ENCODE data around the gene HSD17B4. TPM values are rescaled to one million over a fixed set of nuclear protein-coding genes. Genes with fewer than 3 reads are reported as not detected.
A peak's percentile ranks its signal among the peaks of the same experiment; 100 is the strongest.

Gene HSD17B4
- total RNA-seq, 2 donors from 2014 or later = 49.7 to 85.1 TPM

DNA sequence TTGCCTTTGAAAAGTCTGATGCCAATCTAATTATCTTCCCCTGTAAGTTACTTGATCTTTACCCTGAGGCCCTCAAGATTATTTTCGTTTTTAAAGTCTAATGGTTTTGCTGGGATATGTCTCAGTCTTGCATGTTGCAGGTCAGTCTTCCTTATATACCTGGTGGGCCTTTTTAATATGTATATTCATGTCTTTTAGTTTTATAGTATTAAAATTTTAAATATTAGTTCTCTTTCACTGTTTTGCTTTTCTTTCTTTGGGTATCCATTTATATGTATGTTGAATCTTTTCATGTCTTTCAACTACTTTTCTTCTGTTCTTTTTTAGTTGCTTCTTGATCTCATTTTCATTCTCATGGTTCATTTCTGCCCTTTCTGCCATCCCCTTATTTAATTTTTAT, 68.9 kb downstream of the HSD17B4 start:
- ATAC-seq = no peak
- no peak for DNase-seq (ENCODE audit: low spot score in 2 of 2)
- H3K9me3 Mint-ChIP-seq = no peaks in the 10 kb centered on the region
- no peak overlapping the region for H3K27ac Mint-ChIP-seq
- H3K36me3 Mint-ChIP-seq = peaks cover 6 to 12% of the 10 kb centered on the region in 2 donors

- no peak for ATAC-seq
- no peak overlapping the region for H3K27ac Mint-ChIP-seq
- H3K36me3 Mint-ChIP-seq = peaks cover 0 to 6% of the 10 kb centered on the region in 2 donors
- no peaks in the 10 kb centered on the region for H3K9me3 Mint-ChIP-seq
- no peak for DNase-seq (ENCODE audit: low spot score in 2 of 2)
Observed at GRCh38 chr5:119522841-119523240, 70.5 kb downstream of the HSD17B4 start.

DNA sequence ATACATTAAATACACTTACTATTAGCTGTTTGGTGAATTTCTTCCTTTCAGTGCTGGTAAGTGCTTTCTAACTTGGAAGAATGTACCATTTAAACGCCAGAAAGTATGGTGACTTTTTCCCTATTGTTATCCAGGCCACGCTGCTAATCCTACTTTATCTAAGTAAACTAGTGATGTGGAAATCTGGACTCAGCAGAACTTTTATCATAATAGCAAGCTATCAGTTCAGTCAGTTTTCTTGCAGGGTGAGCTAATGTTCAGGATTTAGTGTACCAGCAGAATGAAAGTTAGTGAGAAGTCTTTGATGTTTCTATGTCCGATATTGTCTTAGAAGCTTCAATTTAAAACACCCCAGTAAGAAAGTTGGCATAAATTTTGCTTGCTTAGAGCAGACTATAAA, 72.2 kb downstream of the HSD17B4 start:
- no peaks in the 10 kb centered on the region for H3K9me3 Mint-ChIP-seq
- ATAC-seq (no peak), DNase-seq (ENCODE audit: low spot score in 2 of 2) (no peak)
- no peak overlapping the region for H3K27ac Mint-ChIP-seq
- H3K36me3 Mint-ChIP-seq = peaks cover 0 to 5% of the 10 kb centered on the region in 2 donors

- no peaks in the 10 kb centered on the region for H3K9me3 Mint-ChIP-seq
- H3K27ac Mint-ChIP-seq = no peak overlapping the region
- ATAC-seq (no peak), DNase-seq (ENCODE audit: low spot score in 2 of 2) (no peak)
- peaks cover 0 to 5% of the 10 kb centered on the region in 2 donors for H3K36me3 Mint-ChIP-seq
Observed at GRCh38 chr5:119527351-119527750, 75.1 kb downstream of the HSD17B4 start.

- no peak for ATAC-seq
- Mint-ChIP-seq H3K36me3 (peaks cover 0 to 5% of the 10 kb centered on the region in 2 donors), H3K9me3 (no peaks in the 10 kb centered on the region), H3K27ac (peak overlapping the region in 1 of 2 donors; percentile 22)
- no peak for DNase-seq (ENCODE audit: low spot score in 2 of 2)
Observed at GRCh38 chr5:119529811-119530210, 77.5 kb downstream of the HSD17B4 start.

DNA sequence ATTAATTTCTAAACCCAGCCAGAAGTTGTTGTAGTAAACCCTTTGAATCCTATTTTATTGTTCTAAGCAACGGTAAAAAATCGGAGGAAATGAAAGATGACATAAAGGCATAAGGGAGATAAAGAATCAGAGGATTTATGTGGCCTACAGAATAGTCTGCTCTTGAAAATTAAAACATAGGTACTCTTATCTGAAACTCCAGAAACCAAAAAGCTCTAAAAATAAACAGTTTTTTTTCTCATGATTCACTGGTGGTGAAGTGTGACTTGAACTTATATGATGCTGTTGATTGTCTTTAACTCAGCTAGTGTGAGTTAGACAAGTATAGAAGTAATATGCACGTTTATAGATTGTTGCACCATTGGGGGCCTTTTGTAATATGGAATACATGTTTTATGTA, 80.3 kb downstream of the HSD17B4 start:
- ATAC-seq = no peak
- no peaks in the 10 kb centered on the region for H3K9me3 Mint-ChIP-seq
- no peak for DNase-seq (ENCODE audit: low spot score in 2 of 2)
- H3K27ac Mint-ChIP-seq = no peak overlapping the region
- H3K36me3 Mint-ChIP-seq = peaks cover 0 to 5% of the 10 kb centered on the region in 2 donors

- peaks cover 0 to 5% of the 10 kb centered on the region in 2 donors for H3K36me3 Mint-ChIP-seq
- ATAC-seq (peak; percentile 43 to 75), DNase-seq (ENCODE audit: low spot score in 2 of 2) (no peak)
- H3K27ac Mint-ChIP-seq = peak overlapping the region in 1 of 2 donors; percentile 10
- no peaks in the 10 kb centered on the region for H3K9me3 Mint-ChIP-seq
Observed at GRCh38 chr5:119537704-119538103, 85.4 kb downstream of the HSD17B4 start.

- Mint-ChIP-seq H3K27ac (no peak overlapping the region), H3K36me3 (peaks cover 0 to 5% of the 10 kb centered on the region in 2 donors), H3K9me3 (no peaks in the 10 kb centered on the region)
- DNase-seq (ENCODE audit: low spot score in 2 of 2) = no peak
- no peak for ATAC-seq
Observed at GRCh38 chr5:119541716-119542115, 89.4 kb downstream of the HSD17B4 start.

DNA sequence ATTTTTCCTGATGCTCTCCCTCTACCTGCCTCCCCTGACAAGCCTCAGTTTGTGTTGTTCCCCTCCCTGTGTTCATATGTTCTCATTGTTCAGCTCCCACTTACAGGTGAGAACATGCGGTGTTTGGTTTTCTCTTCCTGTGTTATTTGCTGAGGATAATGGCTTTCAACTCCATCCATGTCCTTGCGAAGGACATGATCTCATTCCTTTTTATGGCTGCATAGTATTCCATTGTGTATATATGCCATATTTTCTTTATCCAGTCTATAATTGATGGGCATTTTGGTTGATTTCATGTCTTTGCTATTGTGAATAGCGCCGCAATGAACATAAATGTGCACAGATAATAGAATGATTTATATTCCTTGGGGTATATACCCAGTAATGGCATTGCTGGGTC, 99.5 kb downstream of the HSD17B4 start:
- Mint-ChIP-seq H3K36me3 (peaks cover 4 to 13% of the 10 kb centered on the region in 2 donors), H3K27ac (no peak overlapping the region), H3K9me3 (peaks cover 11% of the 10 kb centered on the region in 2 donors)
- DNase-seq (ENCODE audit: low spot score in 2 of 2) (no peak), ATAC-seq (no peak)

DNA sequence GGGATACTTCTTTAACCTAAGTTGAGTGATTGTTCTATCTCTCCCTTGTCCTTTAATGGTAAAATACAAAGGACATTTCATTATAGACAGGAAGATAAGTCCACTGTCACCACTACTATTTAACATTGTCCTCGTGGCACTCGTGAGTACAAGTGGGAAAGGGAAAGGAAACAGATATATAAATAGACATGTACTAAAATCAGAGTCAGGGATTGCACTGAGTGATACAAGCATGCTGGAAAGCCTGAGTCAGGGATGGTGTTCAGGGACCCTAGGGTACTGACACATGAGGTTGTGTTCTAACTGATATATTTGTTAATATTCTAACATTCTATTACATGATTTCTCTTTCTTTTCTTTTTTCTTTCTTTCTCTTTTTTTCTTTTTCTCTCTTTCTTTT, 102.3 kb downstream of the HSD17B4 start:
- no peak overlapping the region for H3K27ac Mint-ChIP-seq
- DNase-seq (ENCODE audit: low spot score in 2 of 2) (no peak), ATAC-seq (no peak)
- peaks cover 12 to 20% of the 10 kb centered on the region in 2 donors for H3K36me3 Mint-ChIP-seq
- peaks cover 19 to 31% of the 10 kb centered on the region in 2 donors for H3K9me3 Mint-ChIP-seq

GRCh38 chr5:119570910-119571309, 118.6 kb downstream of the HSD17B4 start:
- Mint-ChIP-seq H3K36me3 (no peaks in the 10 kb centered on the region), H3K27ac (no peak overlapping the region), H3K9me3 (no peaks in the 10 kb centered on the region)
- ATAC-seq (no peak), DNase-seq (ENCODE audit: low spot score in 2 of 2) (no peak)

DNA sequence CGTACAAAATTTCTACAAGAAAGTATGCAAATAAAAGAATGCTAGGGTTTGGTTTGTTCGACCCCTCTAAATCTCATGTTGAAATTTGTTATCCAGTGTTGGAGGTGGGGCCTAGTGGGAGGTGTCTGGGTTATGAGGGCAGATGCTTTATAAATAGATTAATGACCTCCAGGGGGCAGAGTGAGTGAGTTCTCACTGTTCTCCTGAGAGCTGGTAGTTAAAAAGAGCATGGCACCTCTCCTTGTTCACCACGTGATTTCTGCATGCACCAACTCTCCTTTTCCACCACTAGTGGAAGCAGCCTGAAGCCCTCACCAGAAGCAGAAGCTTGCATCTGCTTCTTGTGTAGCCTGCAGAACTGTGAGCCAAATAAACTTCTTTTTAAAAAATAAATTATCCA, 126.6 kb downstream of the HSD17B4 start:
- H3K36me3 Mint-ChIP-seq = no peaks in the 10 kb centered on the region
- DNase-seq (ENCODE audit: low spot score in 2 of 2) = peak in 1 of 2 donors; percentile 11

GRCh38 chr5:119582987-119583386, 130.7 kb downstream of the HSD17B4 start:
- Mint-ChIP-seq H3K27ac (no peak overlapping the region), H3K9me3 (no peaks in the 10 kb centered on the region), H3K36me3 (no peaks in the 10 kb centered on the region)
- no peak for DNase-seq (ENCODE audit: low spot score in 2 of 2)
- ATAC-seq = no peak

More for the DNA sequence above, 126.6 kb downstream of the HSD17B4 start:
- H3K9me3 Mint-ChIP-seq = no peaks in the 10 kb centered on the region
- H3K27ac Mint-ChIP-seq = no peak overlapping the region
- ATAC-seq = peak in 1 of 2 donors; percentile 71

DNA sequence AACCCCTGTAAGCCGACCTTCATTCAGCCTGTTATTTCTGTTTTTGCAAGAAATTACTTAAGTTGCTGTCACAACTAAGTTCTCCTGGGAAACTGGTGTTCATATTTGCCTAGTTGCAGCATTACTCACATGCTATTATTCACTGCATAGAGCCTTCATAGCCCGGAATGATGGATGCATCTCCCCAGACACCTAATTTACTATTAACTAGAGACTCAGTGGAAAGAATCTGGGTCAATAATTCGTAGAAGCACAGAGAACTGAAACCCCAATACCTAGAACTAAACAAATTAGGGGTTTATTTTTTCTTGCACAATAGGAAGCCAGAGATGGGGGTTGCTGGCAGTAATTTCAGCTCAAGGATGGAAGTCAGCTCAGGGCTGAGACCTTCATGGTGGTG, 131.4 kb downstream of the HSD17B4 start:
- ATAC-seq = no peak
- no peaks in the 10 kb centered on the region for H3K9me3 Mint-ChIP-seq
- H3K36me3 Mint-ChIP-seq = no peaks in the 10 kb centered on the region
- H3K27ac Mint-ChIP-seq = no peak overlapping the region
- no peak for DNase-seq (ENCODE audit: low spot score in 2 of 2)

Other genes with a start within 250 kb of the HSD17B4 start
- 100 to 1,000 TPM; 110 to 146 TPM for gene TNFAIP8, start 96.5 kb upstream of the HSD17B4 start, total RNA-seq
- gene FAM170A, start 177.1 kb downstream of the HSD17B4 start, total RNA-seq = not detected

Measured in activated naive CD4-positive, alpha-beta T cell treated with anti-CD3 and anti-CD28 coated beads, Interleukin-2, amount 50 U/mL, for 72 hours (primary cell).